HepG2 (cell line): Measurements from ENCODE around the gene ZFAND3. TPM values are rescaled to one million over a fixed set of nuclear protein-coding genes. Genes with fewer than 3 reads are reported as not detected.

ENCODE experiments used
- ATAC-seq: fragments of 200-7000 bp; cut with Tn5 transposase; 3 replicates; pipeline ENCODE4 v1.9.1; 2020; ENCODE audit warnings: mild to moderate bottlenecking, moderate library complexity
- BruUV-seq: library from RNA; stranded (reverse); fragments of 400-500 nt; replicated peaks from 2 replicates; lab custom pipeline; 2021; lab: Mats Ljungman, UMichigan
- CTCF ChIA-PET: fragments of 300-600 bp; formaldehyde crosslinking; extraction: SDS; loops from one replicate; lab custom pipeline; 2021; ENCODE audit warnings: low total read pairs, inconsistent platforms, low intra/inter-chr PET ratio; lab: Yijun Ruan, JAX
- POLR2A ChIA-PET: fragments of 350-600 bp; sonication (Branson Sonifier 250); formaldehyde crosslinking; loops from one replicate; lab custom pipeline; 2020; ENCODE audit warnings: antibody characterized with exemption, inconsistent platforms; lab: Yijun Ruan, JAX
- DNase-seq: peaks from one replicate; pipeline ENCODE4 v3.0.0-alpha.2; 2015; ENCODE audit warnings: low spot score
- FAIRE-seq: peaks from 3 replicates; lab custom pipeline; 2011; peaks lifted over from hg19 to GRCh38; lab: Jason Lieb, UNC
- H2AFZ ChIP-seq: one replicate; pipeline ENCODE4 v1.6.1; 2011; ENCODE audit warnings: low read length, inconsistent platforms
- H3K27ac ChIP-seq: fragments of 300-600 bp; 3 replicates; pipeline ENCODE4 v1.8.0; 2011; ENCODE audit warnings: mixed run types, mild to moderate bottlenecking, mixed read lengths, low read length, inconsistent platforms; ENCODE audit not compliant: insufficient read depth; ENCODE audit errors: extremely low read length
- H3K27me3 ChIP-seq, 2 experiments: fragments of 200-600 bp in 1 of 2; 2 replicates in 1 of 2; 3 replicates in 1 of 2; pipeline versions ENCODE4 v1.6.0 to v1.8.0; 2011; ENCODE audit warnings: low read length in 2 of 2, mild to moderate bottlenecking in 2 of 2, moderate library complexity in 2 of 2, inconsistent platforms in 1 of 2; ENCODE audit not compliant: insufficient read depth in 2 of 2, control insufficient read depth in 1 of 2
- H3K36me3 ChIP-seq, 2 experiments: fragments of 200-600 bp in 1 of 2; replicated peaks in 1 of 2; 2 replicates in 1 of 2; 3 replicates in 1 of 2; pipeline versions ENCODE4 v1.5.1 to v1.8.0; 2011; ENCODE audit warnings: low read length in 2 of 2, inconsistent platforms in 1 of 2; ENCODE audit not compliant: insufficient read depth in 2 of 2, control insufficient read depth in 1 of 2
- H3K4me1 ChIP-seq: 2 replicates; pipeline ENCODE4 v1.5.1; 2012; ENCODE audit warnings: low read length, inconsistent platforms; ENCODE audit not compliant: insufficient read depth
- H3K4me2 ChIP-seq: 2 replicates; pipeline ENCODE4 v1.6.0; 2011; ENCODE audit warnings: low read depth, low read length, inconsistent platforms
- H3K4me3 ChIP-seq, 3 experiments: fragments of 200-600 bp in 1 of 3; sonication (generic), shearing (Covaris generic) in 1 of 3; replicated peaks in 1 of 3; 2 replicates each; pipeline ENCODE4 v1.5.1; 2011 to 2016; ENCODE audit warnings: low read length in 3 of 3, inconsistent platforms in 2 of 3, low read depth in 2 of 3, mild to moderate bottlenecking in 2 of 3, control low read depth in 1 of 3, mixed read lengths in 1 of 3; ENCODE audit not compliant: insufficient read depth in 1 of 3
- H3K79me2 ChIP-seq: one replicate; pipeline ENCODE4 v1.6.1; 2011; ENCODE audit warnings: low read length, inconsistent platforms; ENCODE audit not compliant: insufficient read depth
- H3K9ac ChIP-seq: 2 replicates; pipeline ENCODE4 v1.6.0; 2011; ENCODE audit warnings: mild to moderate bottlenecking, low read depth, low read length, inconsistent platforms; ENCODE audit not compliant: insufficient read depth
- H3K9me3 ChIP-seq: 2 replicates; pipeline ENCODE4 v1.5.1; 2012; ENCODE audit warnings: mild to moderate bottlenecking, low read length
- H4K20me1 ChIP-seq: 2 replicates; pipeline ENCODE4 v1.6.0; 2011; ENCODE audit warnings: inconsistent platforms, mild to moderate bottlenecking, low read length, moderate library complexity; ENCODE audit not compliant: insufficient read depth
- ARNT ChIP-seq: fragments of 450-650 bp; IDR thresholded peaks from 2 replicates; pipeline ENCODE4 v1.6.1; 2017
- ATF7 ChIP-seq, 2 experiments: fragments of 450-650 bp in 1 of 2; sonication (generic) in 1 of 2; formaldehyde crosslinking in 1 of 2; IDR thresholded peaks; 2 replicates each; pipeline versions ENCODE4 v1.4.0 to v1.6.1; 2016 to 2020; ENCODE audit warnings: antibody characterized with exemption in 1 of 2, mild to moderate bottlenecking in 1 of 2, missing genetic modification reagents in 1 of 2
- DPF2 ChIP-seq: sonication (generic); formaldehyde crosslinking; IDR thresholded peaks from 2 replicates; pipeline ENCODE4 v1.4.0; 2020; ENCODE audit warnings: mild to moderate bottlenecking, low read depth, missing genetic modification reagents, borderline replicate concordance
- HMG20A ChIP-seq: IDR thresholded peaks from 2 replicates; pipeline ENCODE4 v1.6.1; 2016; ENCODE audit warnings: borderline replicate concordance
- HMG20B ChIP-seq: conservative IDR thresholded peaks from 2 replicates; pipeline ENCODE4 v1.6.1; 2016; ENCODE audit warnings: missing genetic modification reagents, missing compliant biosample characterization
- HMGA1 ChIP-seq: sonication (generic); formaldehyde crosslinking; conservative IDR thresholded peaks from 2 replicates; pipeline ENCODE4 v1.4.0; 2020; ENCODE audit warnings: missing genetic modification reagents
- JUN ChIP-seq: sonication (generic); formaldehyde crosslinking; IDR thresholded peaks from 2 replicates; pipeline ENCODE4 v1.4.0; 2020; ENCODE audit warnings: mild to moderate bottlenecking, missing genetic modification reagents
- PAX8 ChIP-seq: sonication (generic); formaldehyde crosslinking; IDR thresholded peaks from 2 replicates; pipeline ENCODE4 v1.8.0; 2022; ENCODE audit warnings: mild to moderate bottlenecking, missing genetic modification reagents, borderline replicate concordance
- RELA ChIP-seq: sonication (generic); formaldehyde crosslinking; IDR thresholded peaks from 2 replicates; pipeline ENCODE4 v1.4.0; 2020; ENCODE audit warnings: missing genetic modification reagents
- SALL2 ChIP-seq: sonication (generic); formaldehyde crosslinking; IDR thresholded peaks from 2 replicates; pipeline ENCODE4 v1.8.1; 2023; ENCODE audit warnings: mild to moderate bottlenecking, missing genetic modification reagents, inconsistent platforms
- SMAD3 ChIP-seq: sonication (generic); formaldehyde crosslinking; IDR thresholded peaks from 2 replicates; pipeline ENCODE4 v1.4.0; 2020; ENCODE audit warnings: missing genetic modification reagents
- SNAPC4 ChIP-seq: sonication (generic); formaldehyde crosslinking; IDR thresholded peaks from 2 replicates; pipeline ENCODE4 v1.4.0; 2020; ENCODE audit warnings: mild to moderate bottlenecking, missing genetic modification reagents
- SP4 ChIP-seq: sonication (generic); formaldehyde crosslinking; IDR thresholded peaks from 2 replicates; pipeline ENCODE4 v1.8.1; 2023; ENCODE audit warnings: mild to moderate bottlenecking, missing genetic modification reagents
- TBX2 ChIP-seq: sonication (generic); formaldehyde crosslinking; IDR thresholded peaks from 2 replicates; pipeline ENCODE4 v1.5.0; 2020; ENCODE audit warnings: missing genetic modification reagents, mild to moderate bottlenecking, borderline replicate concordance
- TEAD2 ChIP-seq: sonication (generic); formaldehyde crosslinking; IDR thresholded peaks from 2 replicates; pipeline ENCODE4 v1.9.0; 2021; ENCODE audit warnings: missing genetic modification reagents
- TGIF2 ChIP-seq: IDR thresholded peaks from 2 replicates; pipeline ENCODE4 v1.6.1; 2016; ENCODE audit warnings: control low read depth, missing compliant biosample characterization
- TMF1 ChIP-seq: sonication (generic); formaldehyde crosslinking; IDR thresholded peaks from 2 replicates; pipeline ENCODE4 v1.8.1; 2022; ENCODE audit warnings: low read depth, missing genetic modification reagents
- ZBTB38 ChIP-seq: sonication (generic); formaldehyde crosslinking; IDR thresholded peaks from 2 replicates; pipeline ENCODE4 v1.5.1; 2020; ENCODE audit warnings: mild to moderate bottlenecking, missing genetic modification reagents
- ZBTB46 ChIP-seq: sonication (generic); formaldehyde crosslinking; IDR thresholded peaks from 2 replicates; pipeline ENCODE4 v1.4.0; 2020; ENCODE audit warnings: mild to moderate bottlenecking, missing genetic modification reagents, borderline replicate concordance
- ZNF260 ChIP-seq: sonication (generic); formaldehyde crosslinking; IDR thresholded peaks from 2 replicates; pipeline ENCODE4 v1.4.0; 2020; ENCODE audit warnings: missing genetic modification reagents, low read depth, mild to moderate bottlenecking, borderline replicate concordance
- ZNF7 ChIP-seq: IDR thresholded peaks from 2 replicates; pipeline ENCODE4 v1.6.1; 2016; ENCODE audit warnings: missing biosample characterization, missing genetic modification reagents
- WGBS: methylation state at CpG from one replicate; pipeline ENCODE4 v1.1.6; 2017; ENCODE audit warnings: low lambda C conversion rate; 5-methylcytosine and 5-hydroxymethylcytosine counted together
- in situ Hi-C: cut with HindIII; loops from 2 replicates; pipeline ENCODE4 v1.10.0; 2017; ENCODE audit warnings: low pct_unique_long_range_greater_than_20kb; ENCODE audit not compliant: extremely low pct_ligation_motif_present
- intact Hi-C: fragments of 100-400 bp; cut with micrococcal nuclease; formaldehyde crosslinking; loops from one replicate; pipeline ENCODE4 v1.10.0; 2022; ENCODE audit not compliant: unreplicated experiment
- polyA plus RNA-seq, 8 experiments: library from polyadenylated mRNA; depleted of rRNA in 3 of 8; stranded (reverse) in 7 of 8; unstranded in 1 of 8; fragments of >200 nt; fragmentation: Illumina TruSeq in 4 of 8; extraction: Trizol in 4 of 8; gene quantifications; 2 replicates each; pipeline versions ENCODE4 v1.2.1 to v1.2.3, GENCODE V29; 2011 to 2016; ENCODE audit warnings: low read depth in 4 of 8, missing spikeins in 1 of 8, mixed read lengths in 1 of 8; ENCODE audit not compliant: insufficient read depth in 1 of 8
- total RNA-seq, 5 experiments: library from RNA; depleted of rRNA; stranded (reverse); fragments of >200 nt; fragmentation: Illumina TruSeq; extraction: Trizol; gene quantifications; 2 replicates each; pipeline ENCODE4 v1.2.3, GENCODE V29; 2016; ENCODE audit warnings: low read depth in 1 of 5

Gene ZFAND3
- total and polyA plus RNA-seq, 2 of the 13 experiments (the other 11 are each of a cell fraction or from before 2014, with no cell fraction given), result 16.4 to 17.1 TPM

GRCh38 chr6:37985355-37985754 lies 165.8 kb downstream of the ZFAND3 start (continued):
- no peak for TF ChIP-seq SNAPC4
- TF ChIP-seq TEAD2 (CRISPR knock-in tag), result no peak
- no peak for TF ChIP-seq HMG20B (CRISPR knock-in tag)
- TF ChIP-seq ZNF260 (CRISPR knock-in tag), result no peak
- TF ChIP-seq JUN, result no peak

GRCh38 chr6:37987018-37987417 lies 167.5 kb downstream of the ZFAND3 start:
- intact Hi-C loops, result no loop called here
- H3K27ac ChIP-seq, result no peak overlapping the region
- 100% methylated on average over 1 of the region's 1 CpG for WGBS
- H3K79me2 ChIP-seq, result peaks cover 30% of the 10 kb centered on the region
- FAIRE-seq (no peak), DNase-seq (no peak), ATAC-seq (no peak)
- H3K27me3 ChIP-seq, result no peaks in the 10 kb centered on the region
- ChIA-PET CTCF (no interaction called here), POLR2A (no interaction called here)
- no peak overlapping the region for H2AFZ ChIP-seq
- peaks cover 15% of the 10 kb centered on the region for H4K20me1 ChIP-seq
- H3K4me2 ChIP-seq, result no peak overlapping the region
- H3K9ac ChIP-seq, result no peak overlapping the region
- in situ Hi-C loops, result no loop called here
- peaks cover 39% of the 10 kb centered on the region for H3K4me1 ChIP-seq
- no TSS peak for BruUV-seq
- no peaks in the 10 kb centered on the region for H3K36me3 ChIP-seq
- no peaks in the 10 kb centered on the region for H3K9me3 ChIP-seq
- H3K4me3 ChIP-seq, result no peak overlapping the region
- TF ChIP-seq DPF2 (no peak), ZBTB46 (CRISPR knock-in tag) (no peak), SALL2 (CRISPR knock-in tag) (no peak), TGIF2 (CRISPR knock-in tag) (no peak), TMF1 (CRISPR knock-in tag) (no peak), PAX8 (CRISPR knock-in tag) (no peak), HMGA1 (no peak), ARNT (no peak), HMG20A (no peak), ZNF7 (CRISPR knock-in tag) (no peak), SP4 (CRISPR knock-in tag) (no peak), ATF7 (IDR thresholded peaks at IDR 0.05) (no peak), ATF7 (CRISPR knock-in tag; IDR thresholded peaks at IDR 0.05) (no peak), ZBTB38 (CRISPR knock-in tag) (no peak), SMAD3 (CRISPR knock-in tag) (no peak), RELA (no peak), TBX2 (no peak)
